Activated T-cell treated with anti-CD3 and anti-CD28 coated beads, Interleukin-2, amount 50 U/mL, for 4 hours (primary cell): ENCODE results near the gene AUTS2. TPM values are rescaled to one million over a fixed set of nuclear protein-coding genes. Genes with fewer than 3 reads are reported as not detected.

Source experiments
- ATAC-seq, 2 donors: fragments of 200-7000 bp; cut with Tn5 transposase; one replicate each; pipeline ENCODE4 v1.10.0; 2021
- DNase-seq: peaks from one replicate; pipeline ENCODE4 v3.0.0-alpha.2; 2020
- H3K27me3 Mint-ChIP-seq: one replicate; pipeline ENCODE4 v1.8.0; 2021; ENCODE audit warnings: low read depth, mixed read lengths
- H3K36me3 Mint-ChIP-seq: one replicate; pipeline ENCODE4 v1.8.0; 2022; ENCODE audit warnings: mixed read lengths; ENCODE audit not compliant: insufficient read depth
- H3K4me1 Mint-ChIP-seq: one replicate; pipeline ENCODE4 v1.8.0; 2021; ENCODE audit warnings: low read depth, mixed read lengths
- H3K4me3 Mint-ChIP-seq: one replicate; pipeline ENCODE4 v1.8.0; 2021; ENCODE audit warnings: mild to moderate bottlenecking, moderate library complexity, mixed read lengths
- H3K9me3 Mint-ChIP-seq: one replicate; pipeline ENCODE4 v1.8.0; 2021; ENCODE audit warnings: mixed read lengths
- total RNA-seq, 3 donors: library from RNA; stranded (reverse); gene quantifications; one replicate each; pipeline ENCODE4 v1.2.1, GENCODE V29; 2021

The AUTS2 gene
- total RNA-seq, 3 donors from 2014 or later = 1.4 to 4.4 (median 2.8) TPM

DNA sequence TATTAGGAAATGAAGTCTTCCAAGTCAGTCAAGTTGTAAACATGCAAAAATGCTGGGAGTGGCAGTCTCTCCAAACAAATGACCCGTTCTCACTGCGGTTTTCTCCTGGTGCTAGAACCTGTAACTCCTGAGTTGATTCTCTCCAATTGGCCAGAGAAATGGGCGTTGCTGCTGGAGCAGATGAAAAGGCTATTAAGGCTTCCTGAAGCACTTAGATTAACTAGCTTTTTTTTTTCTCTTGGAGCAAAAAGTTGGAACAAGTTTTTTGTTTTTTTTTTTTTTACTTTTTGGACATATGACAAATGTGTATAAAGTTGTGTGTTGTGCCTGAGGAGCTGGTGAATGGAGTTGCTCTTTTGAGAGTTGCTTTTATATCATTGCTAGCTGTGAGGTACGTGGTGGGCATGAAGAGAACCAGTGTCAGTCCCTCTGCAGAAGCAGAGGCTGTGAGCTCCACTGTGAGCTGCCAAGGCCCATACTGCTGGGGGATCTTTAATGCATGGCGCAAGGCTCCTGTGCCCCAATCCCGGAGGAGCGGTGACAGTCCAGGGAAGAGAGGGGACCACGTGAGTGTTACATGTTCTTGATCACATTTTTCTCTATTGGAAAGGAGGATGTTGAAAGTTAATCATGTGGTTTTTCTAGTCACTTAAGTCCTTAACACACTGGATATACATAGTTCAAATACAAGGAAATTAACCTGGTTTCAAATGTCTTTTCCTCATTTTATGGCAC is 1140.0 kb downstream of the AUTS2 start:
- Mint-ChIP-seq H3K9me3 (no peaks in the 10 kb centered on the region), H3K36me3 (no peaks in the 10 kb centered on the region), H3K4me1 (peaks cover 25% of the 10 kb centered on the region), H3K4me3 (no peak overlapping the region), H3K27me3 (no peaks in the 10 kb centered on the region)
- ATAC-seq (no peak), DNase-seq (no peak)

DNA sequence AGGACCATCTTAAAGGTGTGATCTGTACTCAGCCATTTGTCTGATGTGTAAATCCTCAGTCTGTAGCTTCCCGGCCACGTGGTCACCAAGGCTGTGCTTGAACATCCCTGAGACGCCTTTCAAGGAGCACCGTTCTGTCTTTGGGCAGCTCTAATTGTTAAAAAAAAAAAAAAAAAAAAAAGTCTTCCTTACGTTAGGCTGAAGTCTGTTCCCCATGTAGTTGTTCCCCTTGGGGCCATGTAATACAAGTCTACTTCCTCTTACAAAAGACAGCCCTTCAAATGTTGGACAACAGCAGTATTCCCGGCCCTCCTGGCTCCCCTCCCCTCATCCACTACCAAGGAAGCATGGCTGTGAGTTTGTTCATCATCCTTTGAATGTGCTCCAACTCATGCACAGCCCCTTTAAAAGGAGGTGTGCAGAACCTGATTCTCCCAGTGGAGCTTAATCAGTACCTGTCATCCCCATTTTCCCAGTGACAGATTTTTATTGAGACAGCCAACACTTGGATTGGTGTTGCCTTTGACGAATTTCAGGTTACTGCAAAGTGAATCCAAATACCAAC is 1141.5 kb downstream of the AUTS2 start:
- Mint-ChIP-seq H3K36me3 (no peaks in the 10 kb centered on the region), H3K4me3 (no peak overlapping the region), H3K9me3 (no peaks in the 10 kb centered on the region), H3K4me1 (peaks cover 25% of the 10 kb centered on the region), H3K27me3 (no peaks in the 10 kb centered on the region)
- ATAC-seq (no peak), DNase-seq (no peak)

DNA sequence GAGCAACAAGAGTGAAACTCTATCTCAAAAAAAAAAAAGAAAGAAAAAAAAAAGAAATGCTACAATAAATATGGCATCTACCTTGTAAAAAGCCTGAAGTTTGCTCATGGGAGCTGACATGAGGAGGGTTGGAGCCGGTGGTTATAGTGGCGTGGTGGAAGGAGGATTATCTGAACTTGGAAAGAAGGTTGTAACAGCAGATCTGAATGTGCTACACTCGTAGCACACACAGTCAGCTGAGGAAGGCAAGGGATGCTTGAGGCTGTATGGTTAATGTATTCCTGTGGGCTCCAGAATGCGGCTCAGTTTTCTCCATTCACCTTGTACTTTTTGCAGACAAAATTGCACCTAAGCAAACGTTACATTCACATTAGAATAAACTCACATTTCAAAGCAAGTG is 1143.4 kb downstream of the AUTS2 start:
- Mint-ChIP-seq H3K36me3 (no peaks in the 10 kb centered on the region), H3K27me3 (no peaks in the 10 kb centered on the region), H3K4me1 (peaks cover 14% of the 10 kb centered on the region), H3K9me3 (no peaks in the 10 kb centered on the region), H3K4me3 (no peak overlapping the region)
- DNase-seq = no peak
- ATAC-seq = no peak

DNA sequence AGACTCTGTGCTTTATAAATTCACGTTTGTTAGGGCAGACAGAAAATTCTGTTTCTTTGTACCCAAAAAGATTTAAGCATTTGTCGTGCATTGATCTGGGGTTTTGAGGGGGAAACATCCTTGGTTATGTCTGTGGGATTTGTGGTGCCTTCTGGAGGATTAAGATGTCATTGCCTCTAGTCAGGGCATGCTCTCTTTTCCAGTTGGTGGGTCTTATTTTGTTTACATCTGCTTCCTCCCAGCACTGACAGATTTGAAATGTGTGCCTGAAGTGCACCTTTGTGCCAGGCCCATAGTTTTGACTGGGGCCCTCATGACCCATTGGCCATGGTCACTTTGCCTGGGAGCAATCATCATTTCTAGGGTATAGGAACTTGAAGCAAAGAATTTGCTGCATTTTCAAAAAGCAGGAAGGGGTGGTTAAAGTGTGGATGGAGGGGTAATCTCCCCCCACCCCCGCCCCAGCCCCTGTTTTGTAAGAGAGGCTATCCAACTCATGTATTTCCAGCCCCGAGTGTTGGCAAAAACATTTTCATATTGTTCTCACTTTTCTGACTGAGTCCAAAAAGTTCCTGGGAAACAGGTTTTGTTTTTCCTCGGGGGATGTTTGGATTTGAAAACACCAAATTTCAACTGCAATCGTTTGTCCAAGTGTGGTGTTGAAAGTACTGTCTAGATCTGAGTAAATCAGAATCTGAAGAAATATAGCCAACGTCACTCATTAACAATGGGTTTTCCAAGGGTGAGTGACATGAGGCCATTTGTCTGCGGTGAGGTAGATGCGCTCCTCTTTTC is 1145.5 kb downstream of the AUTS2 start:
- no peak overlapping the region for H3K4me3 Mint-ChIP-seq
- no peaks in the 10 kb centered on the region for H3K9me3 Mint-ChIP-seq
- no peaks in the 10 kb centered on the region for H3K27me3 Mint-ChIP-seq
- ATAC-seq = no peak
- peaks cover 3% of the 10 kb centered on the region for H3K4me1 Mint-ChIP-seq
- no peaks in the 10 kb centered on the region for H3K36me3 Mint-ChIP-seq
- no peak for DNase-seq

DNA sequence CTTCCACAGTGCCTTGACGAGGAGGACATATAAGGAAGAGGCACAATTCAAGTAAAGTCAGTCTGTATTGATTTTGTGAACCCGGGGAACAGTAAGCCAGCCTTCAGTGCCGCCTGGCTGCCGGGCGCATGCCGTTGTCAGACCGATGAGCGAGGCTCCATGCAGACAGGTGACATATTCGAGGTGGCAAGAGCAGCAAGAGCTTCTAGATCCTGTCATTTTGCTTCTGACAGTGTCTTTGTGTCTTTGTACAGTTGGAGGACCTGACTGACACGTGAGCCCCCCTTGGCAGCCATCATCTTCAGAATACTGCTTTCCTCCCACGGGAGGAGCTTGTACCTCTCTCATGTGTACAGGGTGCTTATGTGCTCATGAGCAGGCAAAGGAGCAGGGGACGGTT is 1146.2 kb downstream of the AUTS2 start:
- ATAC-seq (no peak), DNase-seq (no peak)
- no peak overlapping the region for H3K4me3 Mint-ChIP-seq
- H3K4me1 Mint-ChIP-seq = peaks cover under 1% of the 10 kb centered on the region
- H3K36me3 Mint-ChIP-seq = no peaks in the 10 kb centered on the region
- no peaks in the 10 kb centered on the region for H3K27me3 Mint-ChIP-seq
- H3K9me3 Mint-ChIP-seq = no peaks in the 10 kb centered on the region

DNA sequence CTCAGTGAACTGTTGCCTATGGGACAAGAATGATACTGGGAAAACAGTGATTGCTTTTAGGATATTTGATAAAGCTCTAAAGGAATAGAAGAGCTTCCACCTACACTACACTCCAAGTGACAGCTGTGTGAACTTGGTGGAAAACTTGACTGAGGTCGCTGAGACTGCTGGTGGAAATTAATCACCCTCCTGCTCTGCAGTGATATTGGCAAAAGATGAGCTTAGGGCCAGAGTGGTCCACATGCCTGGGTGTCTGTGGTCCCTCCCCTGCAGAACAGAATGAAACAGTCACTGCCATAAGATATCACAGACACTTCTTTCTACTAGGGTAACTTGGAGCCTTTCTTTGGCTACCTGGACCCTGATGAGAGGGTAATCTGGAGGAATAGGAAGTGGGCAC is 1151.6 kb downstream of the AUTS2 start:
- Mint-ChIP-seq H3K36me3 (no peaks in the 10 kb centered on the region), H3K9me3 (no peaks in the 10 kb centered on the region), H3K27me3 (no peaks in the 10 kb centered on the region), H3K4me3 (no peak overlapping the region), H3K4me1 (no peaks in the 10 kb centered on the region)
- ATAC-seq (no peak), DNase-seq (no peak)

DNA sequence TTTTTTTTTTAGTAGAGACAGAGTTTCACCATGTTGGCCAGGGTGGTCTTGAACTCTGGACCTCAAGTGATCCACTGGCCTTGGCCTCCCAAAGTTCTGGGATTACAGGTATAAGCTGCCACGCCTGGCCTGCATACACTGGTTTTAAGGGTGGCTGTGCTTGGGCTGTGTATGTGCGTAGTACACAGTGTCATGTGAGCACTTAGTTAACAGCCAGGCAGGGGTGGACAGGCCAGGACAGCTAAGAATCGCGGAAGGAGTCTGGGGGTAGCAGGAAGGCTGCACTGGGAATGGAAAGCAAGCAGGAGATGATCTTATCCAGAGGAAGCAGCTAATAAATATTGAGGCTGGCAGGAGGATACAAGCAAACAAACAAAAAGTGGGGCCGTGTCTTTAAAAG is 1153.6 kb downstream of the AUTS2 start:
- H3K27me3 Mint-ChIP-seq = no peaks in the 10 kb centered on the region
- no peak overlapping the region for H3K4me3 Mint-ChIP-seq
- no peaks in the 10 kb centered on the region for H3K4me1 Mint-ChIP-seq
- DNase-seq (no peak), ATAC-seq (no peak)
- H3K36me3 Mint-ChIP-seq = no peaks in the 10 kb centered on the region
- H3K9me3 Mint-ChIP-seq = no peaks in the 10 kb centered on the region

DNA sequence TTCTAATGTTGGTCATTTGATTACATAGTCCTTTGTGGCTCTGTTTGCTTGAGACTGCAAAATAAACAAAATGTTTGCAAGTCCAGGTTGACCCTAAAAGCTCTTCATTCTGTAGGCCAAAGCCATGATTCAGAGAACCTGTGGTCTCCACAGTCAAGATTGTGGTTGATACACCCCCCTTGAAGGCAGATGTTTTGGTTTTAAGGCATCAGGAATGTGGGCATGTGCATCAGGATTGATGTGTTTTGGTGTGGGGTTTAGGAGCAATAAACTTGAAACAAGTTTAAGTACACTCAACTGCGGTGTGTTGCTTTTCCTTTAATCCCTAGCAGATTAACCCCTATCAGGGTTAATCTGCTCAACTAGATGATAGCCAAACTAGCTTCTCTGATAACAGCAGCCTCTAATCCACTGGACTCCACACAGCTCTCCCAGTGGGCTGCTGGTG is 1154.5 kb downstream of the AUTS2 start:
- Mint-ChIP-seq H3K9me3 (no peaks in the 10 kb centered on the region), H3K27me3 (no peaks in the 10 kb centered on the region), H3K4me3 (no peak overlapping the region), H3K36me3 (no peaks in the 10 kb centered on the region), H3K4me1 (no peaks in the 10 kb centered on the region)
- ATAC-seq (no peak), DNase-seq (no peak)

DNA sequence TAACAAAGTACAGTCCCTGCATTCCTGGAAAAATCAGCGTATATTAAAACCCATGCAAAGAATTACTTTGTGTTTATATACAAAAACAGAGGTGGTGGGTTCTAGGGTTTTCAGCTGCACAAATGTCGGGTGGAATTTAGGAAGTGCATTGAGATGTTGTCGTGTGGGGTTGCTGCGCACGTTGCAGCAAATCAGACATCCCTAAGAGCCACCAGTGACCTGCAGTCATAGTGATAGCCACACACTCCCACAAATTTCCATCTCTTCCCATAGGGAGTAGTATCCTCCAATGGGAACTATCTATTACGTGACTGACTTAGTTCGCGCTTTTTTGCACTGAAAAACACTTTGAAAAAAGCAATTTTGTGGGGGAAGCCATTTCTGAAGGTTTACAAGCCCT is 1158.5 kb downstream of the AUTS2 start:
- no peaks in the 10 kb centered on the region for H3K36me3 Mint-ChIP-seq
- no peak for DNase-seq
- no peaks in the 10 kb centered on the region for H3K27me3 Mint-ChIP-seq
- H3K9me3 Mint-ChIP-seq = no peaks in the 10 kb centered on the region
- peaks cover 2% of the 10 kb centered on the region for H3K4me1 Mint-ChIP-seq
- ATAC-seq = no peak
- H3K4me3 Mint-ChIP-seq = no peak overlapping the region

DNA sequence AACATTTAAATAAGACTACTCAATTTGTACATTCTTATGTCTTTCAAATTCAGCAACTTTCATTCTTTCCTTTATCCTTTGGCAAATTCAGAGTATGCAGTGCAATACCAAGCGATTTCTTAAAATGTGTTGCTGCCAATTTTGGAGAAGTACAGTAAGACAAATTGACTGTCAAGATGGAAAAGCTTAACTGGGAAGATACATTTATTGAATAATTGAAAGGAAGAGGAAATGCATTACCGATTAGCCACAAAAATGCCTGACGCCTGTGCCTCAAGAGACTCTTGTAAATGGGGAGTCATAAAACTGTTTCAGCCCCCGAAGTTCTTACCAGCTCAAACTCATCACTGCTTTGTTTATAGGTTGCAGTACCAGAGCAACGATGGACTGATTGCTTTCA is 1160.4 kb downstream of the AUTS2 start:
- Mint-ChIP-seq H3K4me3 (no peak overlapping the region), H3K27me3 (no peaks in the 10 kb centered on the region), H3K9me3 (no peaks in the 10 kb centered on the region), H3K36me3 (no peaks in the 10 kb centered on the region), H3K4me1 (peaks cover 8% of the 10 kb centered on the region)
- DNase-seq (no peak), ATAC-seq (no peak)

DNA sequence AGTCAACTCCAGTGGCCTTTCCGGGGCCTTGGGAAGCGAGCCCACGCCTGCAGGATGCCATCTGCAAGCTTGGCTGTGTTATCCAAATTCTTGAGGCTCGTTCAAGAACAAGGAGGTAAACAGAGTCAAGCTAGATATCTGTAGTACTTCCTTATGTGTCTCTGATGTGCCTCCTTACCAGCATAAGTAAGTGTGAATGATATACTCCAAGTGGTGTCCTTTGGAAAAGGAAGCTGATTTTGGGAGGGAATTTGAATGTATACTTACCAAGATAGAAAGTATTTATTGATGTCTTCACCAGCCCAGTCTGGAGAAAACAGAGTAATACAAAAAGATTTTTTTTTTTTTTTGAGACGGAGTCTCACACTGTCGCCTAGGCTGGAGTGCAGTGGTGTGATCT is 1161.4 kb downstream of the AUTS2 start:
- no peak for DNase-seq
- Mint-ChIP-seq H3K9me3 (no peaks in the 10 kb centered on the region), H3K27me3 (no peaks in the 10 kb centered on the region), H3K36me3 (no peaks in the 10 kb centered on the region), H3K4me1 (peaks cover 10% of the 10 kb centered on the region), H3K4me3 (no peak overlapping the region)
- no peak for ATAC-seq

DNA sequence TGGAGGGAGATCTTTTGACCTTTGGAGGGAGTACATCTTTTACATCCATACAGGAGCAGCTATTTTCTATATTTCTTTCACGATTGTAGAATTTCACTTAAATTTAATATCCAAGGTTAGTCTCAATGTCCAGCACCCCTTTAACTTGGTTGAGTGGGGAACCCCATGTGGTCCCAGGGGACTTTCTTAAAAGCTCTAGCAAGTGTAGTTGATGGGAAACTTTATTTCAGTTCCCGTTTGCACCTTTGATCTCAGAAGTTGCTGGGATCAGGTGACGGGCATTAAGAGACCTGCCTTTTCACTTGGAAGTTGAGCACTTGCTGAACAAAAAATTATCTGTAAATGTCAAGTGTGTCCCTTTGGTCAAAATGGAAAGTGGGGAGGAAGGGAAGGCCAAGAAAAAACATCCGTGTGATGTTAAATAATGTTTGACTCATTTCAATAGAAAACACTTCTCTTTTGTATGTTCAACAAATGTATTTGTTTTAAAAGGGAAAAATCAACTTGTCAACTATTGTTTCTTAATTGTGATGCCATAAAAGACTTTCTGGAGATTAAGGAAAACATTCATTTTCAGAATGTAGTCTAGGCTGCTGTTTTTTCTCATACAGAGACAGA is 1163.5 kb downstream of the AUTS2 start:
- ATAC-seq = no peak
- peaks cover 10% of the 10 kb centered on the region for H3K4me1 Mint-ChIP-seq
- H3K36me3 Mint-ChIP-seq = no peaks in the 10 kb centered on the region
- no peaks in the 10 kb centered on the region for H3K9me3 Mint-ChIP-seq
- H3K27me3 Mint-ChIP-seq = no peaks in the 10 kb centered on the region
- H3K4me3 Mint-ChIP-seq = no peak overlapping the region
- DNase-seq = no peak

DNA sequence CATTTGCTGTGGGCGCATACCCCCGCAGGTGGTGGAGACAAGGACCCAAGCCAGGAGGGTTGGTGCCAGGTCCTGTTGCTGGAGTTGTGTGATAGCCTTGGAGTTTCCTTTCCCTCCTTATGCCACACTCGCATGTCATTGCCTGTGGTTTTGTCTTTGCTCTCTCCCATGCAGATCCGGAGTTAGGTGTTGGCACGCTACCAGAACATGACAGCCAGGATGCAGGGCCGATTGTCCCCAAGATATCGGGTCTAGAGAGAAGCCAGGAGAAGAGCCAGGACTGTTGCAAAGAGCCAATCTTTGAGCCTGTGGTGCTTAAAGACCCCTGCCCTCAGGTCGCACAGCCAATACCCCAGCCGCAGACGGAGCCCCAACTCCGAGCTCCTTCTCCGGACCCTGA is 1164.4 kb downstream of the AUTS2 start:
- Mint-ChIP-seq H3K4me3 (no peak overlapping the region), H3K9me3 (no peaks in the 10 kb centered on the region), H3K36me3 (no peaks in the 10 kb centered on the region), H3K27me3 (no peaks in the 10 kb centered on the region), H3K4me1 (peaks cover 10% of the 10 kb centered on the region)
- DNase-seq (no peak), ATAC-seq (no peak)

DNA sequence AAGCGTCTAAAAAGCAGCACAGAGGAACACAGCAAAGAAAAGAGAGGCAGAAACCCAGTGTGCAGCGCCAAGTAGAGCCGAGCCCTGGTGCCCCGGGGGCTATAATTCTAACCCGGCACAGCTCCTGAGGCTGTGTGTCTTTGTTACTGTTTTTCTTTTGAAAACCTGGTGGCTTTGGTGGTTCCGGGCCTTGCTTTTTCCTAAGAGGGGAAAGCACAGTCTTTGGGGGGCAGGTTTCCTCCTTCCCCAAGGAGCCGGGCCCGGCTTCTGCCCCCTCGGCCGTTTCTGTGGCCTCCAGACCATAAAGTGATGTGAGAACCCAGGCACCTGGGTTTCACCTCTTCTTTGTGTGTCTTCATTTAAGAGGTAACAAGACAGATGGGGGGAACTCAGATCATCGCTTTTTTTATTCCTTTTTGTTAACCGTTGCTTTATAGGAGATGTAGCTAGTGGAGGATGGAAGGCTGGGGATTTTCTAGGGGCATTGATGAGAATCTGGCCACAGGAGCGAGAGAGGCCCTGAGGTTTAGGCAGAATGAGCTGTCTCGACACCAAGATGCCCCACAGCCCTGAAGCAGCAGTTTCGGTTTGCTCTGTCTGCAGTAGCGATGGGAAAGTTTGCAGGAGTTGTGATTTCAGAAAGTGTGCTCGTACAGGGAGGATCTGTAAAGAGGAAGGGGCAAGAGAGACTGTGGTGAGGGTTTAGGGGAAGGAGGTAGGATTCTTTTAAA is 1165.9 kb downstream of the AUTS2 start:
- H3K4me1 Mint-ChIP-seq = peaks cover 10% of the 10 kb centered on the region

More for the DNA sequence above, 1165.9 kb downstream of the AUTS2 start:
- H3K36me3 Mint-ChIP-seq = no peaks in the 10 kb centered on the region
- DNase-seq (no peak), ATAC-seq (peak; percentile 34 to 88)
- H3K9me3 Mint-ChIP-seq = no peaks in the 10 kb centered on the region
- H3K27me3 Mint-ChIP-seq = no peaks in the 10 kb centered on the region
- peak overlapping the region; percentile 68 for H3K4me3 Mint-ChIP-seq
